ENCODE results near the gene LCN10.

- no peak for TF ChIP-seq CTCF (IDR thresholded peaks at IDR 0.05)
- no peak for TF ChIP-seq EZH2 (IDR thresholded peaks at IDR 0.05)
Observed at GRCh38 chr9:136729926-136730325, 12.8 kb downstream of the LCN10 start.
